B cell (primary cell): Measurements from ENCODE around the gene POU2F2. TPM values are rescaled to one million over a fixed set of nuclear protein-coding genes. Genes with fewer than 3 reads are reported as not detected.

Source experiments
- ATAC-seq: fragments of 200-7000 bp; cut with Tn5 transposase; one replicate; pipeline ENCODE4 v1.10.0; 2021; ENCODE audit warnings: low read depth, mild to moderate bottlenecking, moderate number of reproducible peaks, moderate library complexity
- CTCF ChIA-PET: fragments of 350-600 bp; sonication (Branson Sonifier 250); formaldehyde crosslinking; loops from one replicate; lab custom pipeline; 2021; ENCODE audit warnings: antibody characterized with exemption, inconsistent platforms; lab: Charles Lee
- POLR2A ChIA-PET: fragments of 350-600 bp; sonication (Branson Sonifier 250); formaldehyde crosslinking; loops from one replicate; lab custom pipeline; 2021; ENCODE audit warnings: antibody characterized with exemption; lab: Charles Lee
- DNase-seq: peaks from one replicate; pipeline ENCODE4 v3.0.0; 2013
- H2AFZ ChIP-seq: 2 replicates; pipeline ENCODE4 v1.6.1; 2012; ENCODE audit warnings: mild to moderate bottlenecking, low read depth, low read length; ENCODE audit not compliant: insufficient read depth, poor library complexity, severe bottlenecking
- H3K27ac ChIP-seq, 2 donors: 1 replicate in 1 of 2; 2 replicates in 1 of 2; pipeline ENCODE4 v1.5.1; 2012 to 2013; ENCODE audit warnings: low read length in 2 of 2, mild to moderate bottlenecking in 2 of 2, moderate library complexity in 1 of 2
- H3K27me3 ChIP-seq, 4 experiments: fragments of 200-600 bp in 1 of 4; sonication (generic) in 1 of 4; replicated peaks in 1 of 4; 1 replicate in 2 of 4; 2 replicates in 2 of 4; pipeline versions ENCODE4 v1.6.1 to v1.7.0; 2013 to 2016; ENCODE audit warnings: low read length in 3 of 4, mild to moderate bottlenecking in 2 of 4, mixed read lengths in 1 of 4, moderate library complexity in 1 of 4; ENCODE audit not compliant: insufficient read depth in 4 of 4, control insufficient read depth in 3 of 4; ENCODE audit errors: control extremely low read depth in 1 of 4
- H3K36me3 ChIP-seq, 2 experiments: replicated peaks in 1 of 2; 1 replicate in 1 of 2; 2 replicates in 1 of 2; pipeline versions ENCODE4 v1.6.1 to v1.7.1; 2013; ENCODE audit warnings: low read length in 1 of 2; ENCODE audit not compliant: insufficient read depth in 2 of 2, control insufficient read depth in 1 of 2; ENCODE audit errors: control extremely low read depth in 1 of 2, extremely low read depth in 1 of 2
- H3K4me1 ChIP-seq, 2 donors: fragments of 200-600 bp in 1 of 2; sonication (generic) in 1 of 2; 1 replicate in 1 of 2; 2 replicates in 1 of 2; pipeline versions ENCODE4 v1.5.1 to v1.6.1; 2013 to 2017; ENCODE audit warnings: low read length in 2 of 2; ENCODE audit not compliant: control insufficient read depth in 2 of 2, insufficient read depth in 2 of 2
- H3K4me2 ChIP-seq: replicated peaks from 2 replicates; pipeline ENCODE3; 2012; ENCODE audit warnings: mild to moderate bottlenecking, low read depth, low read length; ENCODE audit not compliant: poor library complexity, severe bottlenecking
- H3K4me3 ChIP-seq, 5 experiments: fragments of 200-600 bp in 1 of 5; sonication (generic) in 1 of 5; 1 replicate in 3 of 5; 2 replicates in 2 of 5; pipeline versions ENCODE4 v1.5.1 to v1.7.0; 2011 to 2016; ENCODE audit warnings: low read length in 4 of 5, mild to moderate bottlenecking in 4 of 5, low read depth in 2 of 5, control low read depth in 1 of 5, moderate library complexity in 1 of 5; ENCODE audit not compliant: insufficient read depth in 1 of 5; ENCODE audit errors: control extremely low read depth in 1 of 5, extremely low read depth in 1 of 5
- H3K79me2 ChIP-seq: fragments of 200-600 bp; sonication (generic); one replicate; pipeline ENCODE4 v1.6.0; 2016; ENCODE audit warnings: low read length; ENCODE audit not compliant: control insufficient read depth, insufficient read depth
- H3K9ac ChIP-seq: fragments of 200-600 bp; sonication (generic); 2 replicates; pipeline ENCODE4 v1.6.1; 2017; ENCODE audit warnings: mild to moderate bottlenecking, low read length, moderate library complexity
- H3K9me3 ChIP-seq, 3 donors: one replicate each; pipeline versions ENCODE4 v1.6.1 to v1.7.1; 2013; ENCODE audit warnings: low read length in 2 of 3; ENCODE audit not compliant: control insufficient read depth in 2 of 3, insufficient read depth in 1 of 3; ENCODE audit errors: control extremely low read depth in 1 of 3
- H4K20me1 ChIP-seq: 2 replicates; pipeline ENCODE4 v1.6.0; 2012; ENCODE audit warnings: mild to moderate bottlenecking, low read length; ENCODE audit not compliant: insufficient read depth, control insufficient read depth, poor library complexity, severe bottlenecking
- H3K27ac Mint-ChIP-seq: one replicate; pipeline ENCODE4 v1.8.0; 2021; ENCODE audit warnings: mixed read lengths
- H3K27me3 Mint-ChIP-seq: one replicate; pipeline ENCODE4 v1.8.0; 2021; ENCODE audit warnings: mixed read lengths
- H3K4me1 Mint-ChIP-seq: one replicate; pipeline ENCODE4 v1.8.0; 2021; ENCODE audit warnings: mixed read lengths
- H3K4me3 Mint-ChIP-seq: one replicate; pipeline ENCODE4 v1.8.0; 2021; ENCODE audit warnings: mixed read lengths
- H3K9me3 Mint-ChIP-seq: one replicate; pipeline ENCODE4 v1.8.0; 2022; ENCODE audit warnings: mixed read lengths; ENCODE audit not compliant: insufficient read depth
- CTCF ChIP-seq: fragments of 200-600 bp; IDR thresholded peaks from one replicate; pipeline ENCODE4 v1.8.0; 2022; ENCODE audit warnings: antibody characterized with exemption, mild to moderate bottlenecking
- EZH2 ChIP-seq: IDR thresholded peaks from 2 replicates; pipeline ENCODE4 v1.6.1; 2012; ENCODE audit warnings: borderline replicate concordance, low read depth, mild to moderate bottlenecking, moderate library complexity, low read length; ENCODE audit not compliant: insufficient read depth, poor library complexity, severe bottlenecking
- WGBS: methylation state at CpG from one replicate; pipeline ENCODE4 v1.1.5; 2013; ENCODE audit warnings: missing lambda C conversion rate; ENCODE audit not compliant: insufficient coverage; 5-methylcytosine and 5-hydroxymethylcytosine counted together
- intact Hi-C: fragments of 100-400 bp; cut with micrococcal nuclease; formaldehyde crosslinking; loops from one replicate; pipeline ENCODE4 v1.10.0; 2022
- polyA plus RNA-seq: library from polyadenylated mRNA; depleted of rRNA; stranded (reverse); fragments of >200 nt; gene quantifications from 2 replicates; pipeline ENCODE4 v1.2.3, GENCODE V29; 2012
- total RNA-seq, 2 donors: library from RNA; stranded (reverse); fragments of 120-200 nt in 1 of 2; gene quantifications; 1 replicate in 1 of 2; 2 replicates in 1 of 2; pipeline versions ENCODE4 v1.2.3 to v1.2.4, GENCODE V29; 2013 to 2022

Gene POU2F2
- total and polyA plus RNA-seq, 2 donors (not counting 1 experiment from before 2014, with no cell fraction given), result 152 to 170 TPM

DNA sequence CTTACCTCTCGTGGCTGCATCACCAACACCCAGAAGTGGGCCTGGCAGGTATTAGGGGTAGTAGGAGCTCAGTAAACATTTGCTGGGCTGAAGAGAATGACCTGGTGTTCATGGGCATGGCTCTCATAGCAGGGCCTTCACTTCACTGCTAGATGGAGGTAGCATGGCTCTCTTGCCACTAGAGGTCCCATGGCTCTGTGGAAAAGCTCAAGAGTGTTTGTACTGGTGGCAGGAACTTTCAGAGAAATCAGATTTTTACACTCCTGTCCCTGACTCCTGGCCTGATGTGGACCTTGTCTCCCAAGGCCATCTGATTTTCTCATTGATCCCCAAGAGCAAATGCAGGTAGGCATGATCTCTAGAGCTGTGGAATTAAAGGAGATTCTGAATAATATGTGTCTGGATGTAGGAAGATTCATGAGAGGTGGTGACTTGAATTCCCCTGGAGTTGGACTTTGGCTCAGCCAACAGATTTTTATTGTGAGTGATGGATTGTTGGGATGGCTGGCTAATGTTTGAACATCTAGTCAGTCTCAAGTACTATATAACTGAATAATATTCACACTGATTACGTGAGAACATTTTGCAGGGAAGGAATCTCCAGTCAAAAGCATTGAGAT, 50.6 kb downstream of the POU2F2 start:
- ChIA-PET CTCF (interaction anchor here (1.1 to 1.3 kb wide), 2 partner anchors 27 to 104 kb away, joined by 3 read pairs; no protein-coding TSS in a partner anchor), POLR2A (interaction anchor here (0.8 kb wide), 1 partner anchor 170 kb away, joined by 3 read pairs; no protein-coding TSS in a partner anchor)
- DNase-seq, result no peak
- intact Hi-C loops, result no loop called here
- Mint-ChIP-seq H3K27me3 (no peaks in the 10 kb centered on the region), H3K27ac (peak overlapping the region; percentile 11), H3K4me1 (peaks cover 33% of the 10 kb centered on the region), H3K9me3 (no peaks in the 10 kb centered on the region), H3K4me3 (no peak overlapping the region)
- Histone ChIP-seq H3K4me1 (peaks cover 14 to 15% of the 10 kb centered on the region in 2 donors), H3K9me3 (no peaks in the 10 kb centered on the region), H3K9ac (no peak overlapping the region), H3K79me2 (peaks cover 29% of the 10 kb centered on the region), H3K27me3 (no peaks in the 10 kb centered on the region), H2AFZ (no peak overlapping the region), H3K4me3 (no peak overlapping the region), H3K4me2 (no peak overlapping the region), H4K20me1 (peaks cover 53% of the 10 kb centered on the region), H3K27ac (no peak overlapping the region), H3K36me3 (peaks cover 4 to 47% of the 10 kb centered on the region in 2 experiments)
- 91% methylated on average over 1 of the region's 2 CpGs for WGBS
- ATAC-seq, result peak; percentile 48
- TF ChIP-seq EZH2, result no peak
- TF ChIP-seq CTCF, result peak; percentile 26

DNA sequence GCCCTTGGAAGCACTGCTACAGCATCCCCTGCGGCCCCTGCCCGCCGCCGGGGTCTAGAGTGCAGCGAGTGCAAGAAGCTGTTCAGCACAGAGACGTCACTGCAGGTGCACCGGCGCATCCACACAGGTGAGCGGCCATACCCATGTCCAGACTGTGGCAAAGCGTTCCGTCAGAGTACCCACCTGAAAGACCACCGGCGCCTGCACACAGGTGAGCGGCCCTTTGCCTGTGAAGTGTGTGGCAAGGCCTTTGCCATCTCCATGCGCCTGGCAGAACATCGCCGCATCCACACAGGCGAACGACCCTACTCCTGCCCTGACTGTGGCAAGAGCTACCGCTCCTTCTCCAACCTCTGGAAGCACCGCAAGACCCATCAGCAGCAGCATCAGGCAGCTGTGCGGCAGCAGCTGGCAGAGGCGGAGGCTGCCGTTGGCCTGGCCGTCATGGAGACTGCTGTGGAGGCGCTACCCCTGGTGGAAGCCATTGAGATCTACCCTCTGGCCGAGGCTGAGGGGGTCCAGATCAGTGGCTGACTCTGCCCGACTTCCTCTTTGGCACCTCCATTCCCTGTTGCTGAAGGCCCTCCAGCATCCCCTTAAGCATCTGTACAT, 51.4 kb downstream of the POU2F2 start:
- no peak overlapping the region for H3K4me3 ChIP-seq
- H3K27me3 ChIP-seq, result no peaks in the 10 kb centered on the region
- POLR2A ChIA-PET, result no interaction called here
- Mint-ChIP-seq H3K4me3 (no peak overlapping the region), H3K27ac (no peak overlapping the region), H3K4me1 (peaks cover 35% of the 10 kb centered on the region), H3K9me3 (no peaks in the 10 kb centered on the region), H3K27me3 (no peaks in the 10 kb centered on the region)
- H3K27ac ChIP-seq, result no peak overlapping the region
- H3K36me3 ChIP-seq, result peaks cover 4 to 47% of the 10 kb centered on the region in 2 experiments
- no peak overlapping the region for H3K9ac ChIP-seq
- no peak for ATAC-seq
- intact Hi-C loops, result no loop called here
- no peak overlapping the region for H2AFZ ChIP-seq
- CTCF ChIA-PET, result interaction anchor here (1.1 to 1.3 kb wide), 2 partner anchors 28 to 105 kb away, joined by 3 read pairs; no protein-coding TSS in a partner anchor
- peaks cover 14 to 17% of the 10 kb centered on the region in 2 donors for H3K4me1 ChIP-seq
- TF ChIP-seq EZH2 (no peak), CTCF (no peak)
- no peak overlapping the region for H3K4me2 ChIP-seq
- no peaks in the 10 kb centered on the region for H3K9me3 ChIP-seq
- peaks cover 34% of the 10 kb centered on the region for H3K79me2 ChIP-seq
- DNase-seq, result no peak
- 96% methylated on average over 28 of the region's 28 CpGs for WGBS
- peaks cover 45% of the 10 kb centered on the region for H4K20me1 ChIP-seq
